Hepatocyte (in vitro differentiated cells): Measurements from ENCODE around the gene RBM19. TPM values are rescaled to one million over a fixed set of nuclear protein-coding genes. Genes with fewer than 3 reads are reported as not detected.

Source experiments
- DNase-seq: peaks from one replicate; pipeline ENCODE4 v3.0.0-alpha.2; 2016; ENCODE audit warnings: low spot score
- H2AFZ ChIP-seq: fragments of 200-600 bp; sonication (generic); 2 replicates; pipeline ENCODE4 v1.6.0; 2016; ENCODE audit warnings: antibody characterized with exemption, mild to moderate bottlenecking
- H3K27ac ChIP-seq: fragments of 200-600 bp; sonication (generic); 2 replicates; pipeline ENCODE4 v1.5.1; 2016; ENCODE audit warnings: mild to moderate bottlenecking
- H3K27me3 ChIP-seq: fragments of 200-600 bp; sonication (generic); 2 replicates; pipeline ENCODE4 v1.6.1; 2016
- H3K36me3 ChIP-seq: fragments of 200-600 bp; sonication (generic); replicated peaks from 2 replicates; pipeline ENCODE4 v1.5.1; 2016; ENCODE audit warnings: low read depth; ENCODE audit not compliant: insufficient read depth
- H3K4me1 ChIP-seq: fragments of 200-600 bp; sonication (generic); 2 replicates; pipeline ENCODE4 v1.5.1; 2016; ENCODE audit warnings: mild to moderate bottlenecking, moderate library complexity; ENCODE audit not compliant: insufficient read depth
- H3K4me2 ChIP-seq: fragments of 200-600 bp; sonication (generic); 2 replicates; pipeline ENCODE4 v1.6.0; 2016
- H3K4me3 ChIP-seq: fragments of 200-600 bp; sonication (generic); 2 replicates; pipeline ENCODE4 v1.5.1; 2016; ENCODE audit warnings: mild to moderate bottlenecking
- H3K79me2 ChIP-seq: fragments of 200-600 bp; sonication (generic); 2 replicates; pipeline ENCODE4 v1.6.0; 2017; ENCODE audit warnings: mild to moderate bottlenecking
- H3K9me2 ChIP-seq: fragments of 200-600 bp; sonication (generic); replicated peaks from 2 replicates; pipeline ENCODE4 v1.6.0; 2017; ENCODE audit warnings: mild to moderate bottlenecking; ENCODE audit not compliant: insufficient read depth
- H3K9me3 ChIP-seq: fragments of 200-600 bp; sonication (generic); 2 replicates; pipeline ENCODE4 v1.5.1; 2016; ENCODE audit warnings: low read depth, mild to moderate bottlenecking
- H4K20me1 ChIP-seq: fragments of 200-600 bp; sonication (generic); 2 replicates; pipeline ENCODE4 v1.6.0; 2016; ENCODE audit warnings: mild to moderate bottlenecking; ENCODE audit not compliant: insufficient read depth, poor library complexity, severe bottlenecking
- CTCF ChIP-seq: fragments of 200-600 bp; sonication (generic); IDR thresholded peaks from 2 replicates; pipeline ENCODE4 v1.5.1; 2016; ENCODE audit warnings: antibody characterized with exemption, mild to moderate bottlenecking; ENCODE audit not compliant: poor library complexity
- EZH2 ChIP-seq: fragments of 200-600 bp; sonication (generic); IDR thresholded peaks from 2 replicates; pipeline ENCODE4 v1.6.1; 2016; ENCODE audit warnings: antibody characterized with exemption, mild to moderate bottlenecking, borderline replicate concordance
- EZH2phosphoT487 ChIP-seq: fragments of 200-600 bp; sonication (generic); IDR thresholded peaks from one replicate; pipeline ENCODE4 v1.6.1; 2018; ENCODE audit warnings: antibody characterized with exemption, mild to moderate bottlenecking, low read depth, moderate library complexity; ENCODE audit not compliant: unreplicated experiment, severe bottlenecking
- WGBS: methylation state at CpG from one replicate; pipeline ENCODE4 v1.1.6; 2016; ENCODE audit warnings: low lambda C conversion rate; ENCODE audit errors: missing lambda C conversion rate; 5-methylcytosine and 5-hydroxymethylcytosine counted together
- polyA plus RNA-seq: library from polyadenylated mRNA; unstranded; fragments of >200 nt; fragmentation: Nextera tagmentation; extraction: Ambion mirVana; gene quantifications from 2 replicates; pipeline ENCODE4 v1.2.1, GENCODE V29; 2016
- total RNA-seq: library from RNA; depleted of rRNA; stranded (reverse); fragments of >200 nt; gene quantifications from 2 replicates; pipeline ENCODE4 v1.2.3, GENCODE V29; 2014

The RBM19 gene
- total and polyA plus RNA-seq, 2 experiments from 2014 or later, result 14.5 to 16.8 TPM

GRCh38 chr12:113961921-113962710 lies 4.0 kb downstream of the RBM19 start:
- H3K4me2 ChIP-seq, result no peak overlapping the region
- H3K4me3 ChIP-seq, result no peak overlapping the region
- no peak overlapping the region for H3K27ac ChIP-seq
- no peaks in the 10 kb centered on the region for H4K20me1 ChIP-seq
- H3K27me3 ChIP-seq, result no peaks in the 10 kb centered on the region
- H3K36me3 ChIP-seq, result no peaks in the 10 kb centered on the region
- no peaks in the 10 kb centered on the region for H3K4me1 ChIP-seq
- TF ChIP-seq EZH2 (no peak), CTCF (no peak), EZH2phosphoT487 (no peak)
- 92% methylated on average over 16 of the region's 16 CpGs for WGBS
- H2AFZ ChIP-seq, result no peak overlapping the region
- no peaks in the 10 kb centered on the region for H3K9me2 ChIP-seq
- DNase-seq, result no peak
- H3K9me3 ChIP-seq, result no peaks in the 10 kb centered on the region
- H3K79me2 ChIP-seq, result peaks cover 19% of the 10 kb centered on the region

- Histone ChIP-seq H3K27me3 (no peaks in the 10 kb centered on the region), H3K9me3 (no peaks in the 10 kb centered on the region), H3K4me3 (no peak overlapping the region), H3K36me3 (no peaks in the 10 kb centered on the region), H3K9me2 (no peaks in the 10 kb centered on the region), H4K20me1 (no peaks in the 10 kb centered on the region), H3K4me2 (no peak overlapping the region), H3K79me2 (peaks cover 14% of the 10 kb centered on the region), H2AFZ (no peak overlapping the region), H3K27ac (no peak overlapping the region), H3K4me1 (no peaks in the 10 kb centered on the region)
- WGBS, result 93% methylated on average over 6 of the region's 6 CpGs
- no peak for TF ChIP-seq EZH2
- no peak for TF ChIP-seq CTCF
- no peak for TF ChIP-seq EZH2phosphoT487
- no peak for DNase-seq
Measured at GRCh38 chr12:113960030-113960429, 6.1 kb downstream of the RBM19 start.

GRCh38 chr12:113959096-113959495 lies 7.0 kb downstream of the RBM19 start:
- no peak overlapping the region for H3K4me3 ChIP-seq
- H3K9me2 ChIP-seq, result no peaks in the 10 kb centered on the region
- H3K9me3 ChIP-seq, result no peaks in the 10 kb centered on the region
- H3K4me2 ChIP-seq, result no peak overlapping the region
- H3K36me3 ChIP-seq, result no peaks in the 10 kb centered on the region
- H4K20me1 ChIP-seq, result no peaks in the 10 kb centered on the region
- no peaks in the 10 kb centered on the region for H3K4me1 ChIP-seq
- no peaks in the 10 kb centered on the region for H3K27me3 ChIP-seq
- H3K79me2 ChIP-seq, result peaks cover 4% of the 10 kb centered on the region
- no peak overlapping the region for H2AFZ ChIP-seq
- TF ChIP-seq CTCF (no peak), EZH2phosphoT487 (no peak), EZH2 (no peak)
- DNase-seq, result no peak
- no peak overlapping the region for H3K27ac ChIP-seq
- 97% methylated on average over 14 of the region's 14 CpGs for WGBS
